ENCODE data around the gene SLC25A6.

Gene SLC25A6

GRCh38 chrX:1390621-1391369, 1.1 kb downstream of the SLC25A6 start:
- H3K36me3 Mint-ChIP-seq (ENCODE audit: insufficient read depth) = peaks cover 70% of the 10 kb centered on the region
- no peaks in the 10 kb centered on the region for H3K27me3 Mint-ChIP-seq
- DNase-seq = no peak
- no peaks in the 10 kb centered on the region for H3K9me3 Mint-ChIP-seq
- peak overlapping the region; percentile 91 to 94 for H3K27ac Mint-ChIP-seq
- H3K4me1 Mint-ChIP-seq (ENCODE audit: low read depth in 2 of 2) = peaks cover 35 to 56% of the 10 kb centered on the region in 2 donors
- ATAC-seq (replicated peaks) = no peak
- peak overlapping the region; percentile 93 to 94 for H3K4me3 Mint-ChIP-seq

GRCh38 chrX:1389993-1390285, 2.0 kb downstream of the SLC25A6 start:
- Mint-ChIP-seq H3K36me3 (ENCODE audit: insufficient read depth) (peaks cover 75% of the 10 kb centered on the region), H3K4me1 (ENCODE audit: low read depth in 2 of 2) (peaks cover 29 to 49% of the 10 kb centered on the region in 2 donors), H3K27me3 (no peaks in the 10 kb centered on the region), H3K9me3 (no peaks in the 10 kb centered on the region), H3K27ac (no peak overlapping the region), H3K4me3 (peak overlapping the region; percentile 31 to 47)
- ATAC-seq (replicated peaks) (no peak), DNase-seq (no peak)

- Mint-ChIP-seq H3K36me3 (ENCODE audit: insufficient read depth) (peaks cover 76% of the 10 kb centered on the region), H3K9me3 (no peaks in the 10 kb centered on the region), H3K4me3 (peak overlapping the region; percentile 31 to 47), H3K4me1 (ENCODE audit: low read depth in 2 of 2) (peaks cover 26 to 43% of the 10 kb centered on the region in 2 donors), H3K27me3 (no peaks in the 10 kb centered on the region), H3K27ac (peak overlapping the region in 1 of 2 donors; percentile 83)
- ATAC-seq (replicated peaks) (no peak), DNase-seq (no peak)
These were observed 2.5 kb downstream of the SLC25A6 start for GRCh38 chrX:1389181-1389992.

- ATAC-seq (replicated peaks) (no peak), DNase-seq (no peak)
- Mint-ChIP-seq H3K36me3 (ENCODE audit: insufficient read depth) (peaks cover 84% of the 10 kb centered on the region), H3K27ac (peak overlapping the region; percentile 32 to 83), H3K27me3 (no peaks in the 10 kb centered on the region), H3K9me3 (no peaks in the 10 kb centered on the region), H3K4me1 (ENCODE audit: low read depth in 2 of 2) (peaks cover 24 to 36% of the 10 kb centered on the region in 2 donors), H3K4me3 (peak overlapping the region; percentile 25 to 47)
These were observed 3.3 kb downstream of the SLC25A6 start for GRCh38 chrX:1388651-1389050.

- peaks cover 95% of the 10 kb centered on the region for H3K36me3 Mint-ChIP-seq (ENCODE audit: insufficient read depth)
- no peak for ATAC-seq (replicated peaks)
- peaks cover 19 to 28% of the 10 kb centered on the region in 2 donors for H3K4me1 Mint-ChIP-seq (ENCODE audit: low read depth in 2 of 2)
These were observed 4.7 kb downstream of the SLC25A6 start for GRCh38 chrX:1387141-1387776.

GRCh38 chrX:1386338-1387127, 5.4 kb downstream of the SLC25A6 start:
- H3K4me1 Mint-ChIP-seq (ENCODE audit: low read depth in 2 of 2) = peaks cover 22 to 28% of the 10 kb centered on the region in 2 donors

More at GRCh38 chrX:1387141-1387776, 4.7 kb downstream of the SLC25A6 start:
- Mint-ChIP-seq H3K27me3 (no peaks in the 10 kb centered on the region), H3K4me3 (peak overlapping the region in 1 of 2 donors; percentile 47), H3K9me3 (no peaks in the 10 kb centered on the region), H3K27ac (peak overlapping the region; percentile 61 to 83)
- DNase-seq = no peak

GRCh38 chrX:1385253-1386223, 6.4 kb downstream of the SLC25A6 start:
- peak; percentile 12 for ATAC-seq (replicated peaks)
- peak overlapping the region in 1 of 2 donors; percentile 27 for H3K4me3 Mint-ChIP-seq
- H3K27me3 Mint-ChIP-seq = no peaks in the 10 kb centered on the region
- no peaks in the 10 kb centered on the region for H3K9me3 Mint-ChIP-seq
- DNase-seq = no peak
- H3K4me1 Mint-ChIP-seq (ENCODE audit: low read depth in 2 of 2) = peaks cover 14 to 20% of the 10 kb centered on the region in 2 donors
- H3K36me3 Mint-ChIP-seq (ENCODE audit: insufficient read depth) = peaks cover 81% of the 10 kb centered on the region
- peak overlapping the region in 1 of 2 donors; percentile 82 for H3K27ac Mint-ChIP-seq

More at GRCh38 chrX:1386338-1387127, 5.4 kb downstream of the SLC25A6 start:
- no peak for ATAC-seq (replicated peaks)
- Mint-ChIP-seq H3K36me3 (ENCODE audit: insufficient read depth) (peaks cover 91% of the 10 kb centered on the region), H3K9me3 (no peaks in the 10 kb centered on the region), H3K27me3 (no peaks in the 10 kb centered on the region), H3K4me3 (no peak overlapping the region), H3K27ac (peak overlapping the region; percentile 61 to 82)
- DNase-seq = no peak

- Mint-ChIP-seq H3K9me3 (no peaks in the 10 kb centered on the region), H3K4me1 (ENCODE audit: low read depth in 2 of 2) (peaks cover 13 to 24% of the 10 kb centered on the region in 2 donors), H3K36me3 (ENCODE audit: insufficient read depth) (peaks cover 79% of the 10 kb centered on the region), H3K4me3 (peak overlapping the region in 1 of 2 donors; percentile 27), H3K27me3 (no peaks in the 10 kb centered on the region), H3K27ac (peak overlapping the region in 1 of 2 donors; percentile 82)
- DNase-seq = no peak
- ATAC-seq (replicated peaks) = no peak
These were observed 7.2 kb downstream of the SLC25A6 start for GRCh38 chrX:1384658-1385252.

- Mint-ChIP-seq H3K4me1 (ENCODE audit: low read depth in 2 of 2) (peaks cover 3 to 5% of the 10 kb centered on the region in 2 donors), H3K36me3 (ENCODE audit: insufficient read depth) (peaks cover 53% of the 10 kb centered on the region), H3K4me3 (no peak overlapping the region), H3K27ac (peak overlapping the region in 1 of 2 donors; percentile 75), H3K9me3 (no peaks in the 10 kb centered on the region), H3K27me3 (no peaks in the 10 kb centered on the region)
- no peak for ATAC-seq (replicated peaks)
- DNase-seq = no peak
These were observed 11.2 kb downstream of the SLC25A6 start for GRCh38 chrX:1380672-1381233.

- no peaks in the 10 kb centered on the region for H3K9me3 Mint-ChIP-seq
- no peak overlapping the region for H3K4me3 Mint-ChIP-seq
- ATAC-seq (replicated peaks) (no peak), DNase-seq (no peak)
- H3K27me3 Mint-ChIP-seq = no peaks in the 10 kb centered on the region
- peaks cover 30% of the 10 kb centered on the region for H3K36me3 Mint-ChIP-seq (ENCODE audit: insufficient read depth)
- H3K27ac Mint-ChIP-seq = peak overlapping the region in 1 of 2 donors; percentile 32
- peaks cover 3 to 5% of the 10 kb centered on the region in 2 donors for H3K4me1 Mint-ChIP-seq (ENCODE audit: low read depth in 2 of 2)
These were observed 13.6 kb downstream of the SLC25A6 start for GRCh38 chrX:1378306-1378759.

- H3K4me1 Mint-ChIP-seq (ENCODE audit: low read depth in 2 of 2) = no peaks in the 10 kb centered on the region
- ATAC-seq (replicated peaks) (no peak), DNase-seq (no peak)
- no peaks in the 10 kb centered on the region for H3K9me3 Mint-ChIP-seq
- H3K27me3 Mint-ChIP-seq = no peaks in the 10 kb centered on the region
- peak overlapping the region in 1 of 2 donors; percentile 44 for H3K27ac Mint-ChIP-seq
- no peak overlapping the region for H3K4me3 Mint-ChIP-seq
- peaks cover 4% of the 10 kb centered on the region for H3K36me3 Mint-ChIP-seq (ENCODE audit: insufficient read depth)
These were observed 23.6 kb downstream of the SLC25A6 start for GRCh38 chrX:1368385-1368698.
